ENCODE data around the gene EIF2AK2.

DNA sequence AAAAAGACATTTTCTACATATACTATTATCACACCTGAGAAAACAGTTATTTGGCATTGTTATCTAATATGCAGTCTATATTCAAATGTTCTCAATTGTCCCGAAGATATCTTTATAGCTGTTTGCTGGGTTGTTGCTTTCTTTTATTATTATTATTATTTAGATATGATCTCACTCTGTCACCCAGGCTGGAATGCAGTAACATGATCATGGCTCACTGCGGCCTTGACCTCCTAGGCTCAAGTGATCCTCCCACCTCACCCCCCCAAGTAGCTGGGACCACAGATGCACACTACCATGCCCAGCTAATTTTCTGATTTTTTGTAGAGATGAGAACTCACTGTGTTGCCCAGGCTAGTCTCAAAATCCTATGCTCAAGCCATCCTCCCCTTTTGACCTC lies 52.6 kb downstream of the EIF2AK2 start:
- TF ChIP-seq, protein P1, sequence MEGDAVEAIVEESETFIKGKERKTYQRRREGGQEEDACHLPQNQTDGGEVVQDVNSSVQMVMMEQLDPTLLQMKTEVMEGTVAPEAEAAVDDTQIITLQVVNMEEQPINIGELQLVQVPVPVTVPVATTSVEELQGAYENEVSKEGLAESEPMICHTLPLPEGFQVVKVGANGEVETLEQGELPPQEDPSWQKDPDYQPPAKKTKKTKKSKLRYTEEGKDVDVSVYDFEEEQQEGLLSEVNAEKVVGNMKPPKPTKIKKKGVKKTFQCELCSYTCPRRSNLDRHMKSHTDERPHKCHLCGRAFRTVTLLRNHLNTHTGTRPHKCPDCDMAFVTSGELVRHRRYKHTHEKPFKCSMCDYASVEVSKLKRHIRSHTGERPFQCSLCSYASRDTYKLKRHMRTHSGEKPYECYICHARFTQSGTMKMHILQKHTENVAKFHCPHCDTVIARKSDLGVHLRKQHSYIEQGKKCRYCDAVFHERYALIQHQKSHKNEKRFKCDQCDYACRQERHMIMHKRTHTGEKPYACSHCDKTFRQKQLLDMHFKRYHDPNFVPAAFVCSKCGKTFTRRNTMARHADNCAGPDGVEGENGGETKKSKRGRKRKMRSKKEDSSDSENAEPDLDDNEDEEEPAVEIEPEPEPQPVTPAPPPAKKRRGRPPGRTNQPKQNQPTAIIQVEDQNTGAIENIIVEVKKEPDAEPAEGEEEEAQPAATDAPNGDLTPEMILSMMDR (IDR thresholded peaks at IDR 0.05): no peak
- no peak for TF ChIP-seq POLR2A (IDR thresholded peaks at IDR 0.05)

Measured in uterus (tissue), 2 donors.